ENCODE measurements around the gene CLDN6.
"Not testable (repeated sequence)": the region's sequence is repeated elsewhere in the genome, so short reads cannot be mapped to it uniquely, and the experiment has no call there.

CLDN6 gene

GRCh38 chr16:3057181-3058138 is 39.5 kb upstream of the CLDN6 start:
- Histone ChIP-seq H3K36me3 (no peaks in the 10 kb centered on the region), H3K4me3 (ENCODE audit: low read depth, low read length) (no peak overlapping the region), H3K27me3 (peaks cover 4% of the 10 kb centered on the region; the same call in 1 of the 2 replicates), H3K4me1 (no peaks in the 10 kb centered on the region), H3K9me3 (no peaks in the 10 kb centered on the region)
- no peak for TF ChIP-seq CTCF (IDR thresholded peaks at IDR 0.05; ENCODE audit: low read depth, low read length)
- DNase-seq = no peak

- TF ChIP-seq CTCF (IDR thresholded peaks at IDR 0.05; ENCODE audit: low read depth, low read length) = no peak
- Histone ChIP-seq H3K4me3 (ENCODE audit: low read depth, low read length) (no peak overlapping the region), H3K36me3 (no peaks in the 10 kb centered on the region), H3K4me1 (no peaks in the 10 kb centered on the region), H3K27me3 (peaks cover 4% of the 10 kb centered on the region; the same call in 1 of the 2 replicates), H3K9me3 (no peaks in the 10 kb centered on the region)
- no peak for DNase-seq
Measured at GRCh38 chr16:3056336-3057180, 38.6 kb upstream of the CLDN6 start.

GRCh38 chr16:3055734-3056115 is 37.7 kb upstream of the CLDN6 start:
- H3K9me3 ChIP-seq; H3K36me3 ChIP-seq; H3K4me3 ChIP-seq (ENCODE audit: low read depth, low read length); H3K4me1 ChIP-seq; DNase-seq: not testable (repeated sequence)
- peaks cover 12% of the 10 kb centered on the region for H3K27me3 ChIP-seq

GRCh38 chr16:3054965-3055733 is 37.2 kb upstream of the CLDN6 start:
- no peak for TF ChIP-seq CTCF (IDR thresholded peaks at IDR 0.05; ENCODE audit: low read depth, low read length)
- no peak for DNase-seq
- Histone ChIP-seq H3K9me3 (no peaks in the 10 kb centered on the region), H3K4me3 (ENCODE audit: low read depth, low read length) (no peak overlapping the region), H3K36me3 (no peaks in the 10 kb centered on the region), H3K27me3 (peaks cover 18% of the 10 kb centered on the region), H3K4me1 (no peaks in the 10 kb centered on the region)

GRCh38 chr16:3053330-3053710 is 35.3 kb upstream of the CLDN6 start:
- not testable (repeated sequence) for H3K4me3 ChIP-seq (ENCODE audit: low read depth, low read length); H3K4me1 ChIP-seq; H3K9me3 ChIP-seq; DNase-seq; H3K36me3 ChIP-seq
- peaks cover 35% of the 10 kb centered on the region for H3K27me3 ChIP-seq

- H3K9me3 ChIP-seq; H3K4me1 ChIP-seq; DNase-seq; H3K4me3 ChIP-seq (ENCODE audit: low read depth, low read length); H3K36me3 ChIP-seq: not testable (repeated sequence)
- peaks cover 38% of the 10 kb centered on the region for H3K27me3 ChIP-seq
Measured at GRCh38 chr16:3052571-3053329, 34.8 kb upstream of the CLDN6 start.

- no peak for TF ChIP-seq CTCF (IDR thresholded peaks at IDR 0.05; ENCODE audit: low read depth, low read length)
- no peak for DNase-seq
Measured at GRCh38 chr16:3051494-3051893, 33.5 kb upstream of the CLDN6 start.

More at GRCh38 chr16:3051494-3051893, 33.5 kb upstream of the CLDN6 start:
- Histone ChIP-seq H3K4me3 (ENCODE audit: low read depth, low read length) (no peak overlapping the region), H3K4me1 (no peaks in the 10 kb centered on the region), H3K36me3 (no peaks in the 10 kb centered on the region), H3K9me3 (no peaks in the 10 kb centered on the region), H3K27me3 (peaks cover 50% of the 10 kb centered on the region)
